ENCODE results near the gene FAM180A. TPM values are rescaled to one million over a fixed set of nuclear protein-coding genes. Genes with fewer than 3 reads are reported as not detected.

Gene FAM180A
- total and polyA plus RNA-seq, 3 donors from 2014 or later, result 1.5 to 2.7 (median 2.1) TPM

DNA sequence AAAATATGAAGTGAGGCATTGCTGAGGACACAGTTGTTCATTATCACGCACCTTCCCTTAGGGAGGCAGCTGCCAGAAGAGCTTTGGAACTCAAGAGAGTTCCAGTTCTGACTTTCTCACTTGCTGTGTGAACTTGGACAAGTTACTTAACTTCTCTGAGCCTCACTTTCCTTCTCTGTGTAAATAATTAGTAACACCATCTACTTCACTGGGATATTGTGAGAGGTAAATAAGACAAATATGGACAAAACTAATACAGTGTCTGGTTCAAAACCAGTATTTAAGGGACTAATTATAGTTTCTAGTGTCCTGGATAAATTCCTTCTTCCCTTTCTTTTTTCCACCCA is 14.3 kb downstream of the FAM180A start:
- Histone ChIP-seq H3K9me3 (no peaks in the 10 kb centered on the region), H3K4me1 (no peaks in the 10 kb centered on the region), H3K27ac (no peak overlapping the region), H3K4me3 (no peak overlapping the region), H3K36me3 (ENCODE audit: low read depth, missing control alignments) (no peaks in the 10 kb centered on the region), H3K27me3 (no peaks in the 10 kb centered on the region)
- intact Hi-C loops (cut with DNase I; ENCODE audit: low total_unique reads), result no loop called here
- DNase-seq, result no peak
- WGBS, 2 donors, result 79 to 82% methylated on average over 1 of the region's 1 CpG
- TF ChIP-seq POLR2A (IDR thresholded peaks at IDR 0.05) (no peak), CTCF (IDR thresholded peaks at IDR 0.05) (no peak)

- DNase-seq, result no peak
- no peaks in the 10 kb centered on the region for H3K27me3 ChIP-seq
- TF ChIP-seq POLR2A (IDR thresholded peaks at IDR 0.05) (no peak), CTCF (IDR thresholded peaks at IDR 0.05) (no peak)
- H3K9me3 ChIP-seq, result no peaks in the 10 kb centered on the region
- no peak overlapping the region for H3K4me3 ChIP-seq
- no peaks in the 10 kb centered on the region for H3K4me1 ChIP-seq
- no peak overlapping the region for H3K27ac ChIP-seq
- 93 to 94% methylated on average over 17 to 21 of the region's 21 CpGs for WGBS, 2 donors
- no peaks in the 10 kb centered on the region for H3K36me3 ChIP-seq (ENCODE audit: low read depth, missing control alignments)
- intact Hi-C loops (cut with DNase I; ENCODE audit: low total_unique reads), result no loop called here
These were observed 14.8 kb downstream of the FAM180A start for GRCh38 chr7:135733603-135734342.

DNA sequence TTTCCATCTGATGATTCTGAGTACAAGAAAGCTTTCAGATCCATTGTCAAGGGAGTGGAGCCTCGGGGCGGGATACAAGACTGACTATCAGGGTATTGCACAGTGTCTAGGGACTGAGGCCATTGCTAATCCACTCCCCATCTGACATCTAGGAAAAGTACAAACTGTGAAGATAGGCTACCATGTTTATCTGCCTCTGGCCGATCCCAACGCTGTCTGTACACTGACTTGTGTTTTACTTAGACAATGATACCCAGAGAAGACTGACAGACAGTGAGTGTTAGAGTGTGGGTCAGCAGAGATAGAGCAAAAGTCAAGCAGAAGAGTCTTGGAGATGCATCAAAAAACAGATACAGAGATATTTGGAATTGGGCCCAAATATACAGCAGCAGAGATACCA is 17.5 kb downstream of the FAM180A start:
- Histone ChIP-seq H3K27me3 (no peaks in the 10 kb centered on the region), H3K9me3 (no peaks in the 10 kb centered on the region), H3K27ac (no peak overlapping the region), H3K36me3 (ENCODE audit: low read depth, missing control alignments) (no peaks in the 10 kb centered on the region), H3K4me3 (no peak overlapping the region), H3K4me1 (peaks cover 10% of the 10 kb centered on the region)
- WGBS, 2 donors, result 74 to 88% methylated on average over 4 of the region's 4 CpGs
- TF ChIP-seq POLR2A (IDR thresholded peaks at IDR 0.05), result no peak
- TF ChIP-seq CTCF (IDR thresholded peaks at IDR 0.05), result no peak
- intact Hi-C loops (cut with DNase I; ENCODE audit: low total_unique reads), result no loop called here
- no peak for DNase-seq

DNA sequence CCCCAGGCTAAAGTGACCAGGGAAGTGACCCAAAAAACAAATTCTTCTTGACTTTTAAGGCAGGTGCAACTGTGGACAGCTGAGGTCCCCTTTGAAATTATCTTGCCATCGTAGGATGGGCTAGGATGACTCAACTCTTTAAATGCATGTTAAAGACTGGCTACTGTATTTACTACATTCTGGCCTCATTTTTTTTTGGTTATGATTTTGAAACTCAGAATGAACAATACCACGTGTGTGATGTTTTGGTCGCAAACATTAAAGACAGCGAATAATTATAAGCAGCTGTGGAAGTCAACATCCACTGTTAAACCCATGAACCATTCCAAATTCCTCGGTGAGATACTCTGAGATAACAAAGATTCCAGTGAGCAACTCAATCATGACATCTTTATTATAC is 19.4 kb downstream of the FAM180A start:
- Histone ChIP-seq H3K4me3 (no peak overlapping the region), H3K36me3 (ENCODE audit: low read depth, missing control alignments) (no peaks in the 10 kb centered on the region), H3K27me3 (no peaks in the 10 kb centered on the region), H3K9me3 (no peaks in the 10 kb centered on the region), H3K27ac (no peak overlapping the region), H3K4me1 (peaks cover 10% of the 10 kb centered on the region)
- intact Hi-C loops (cut with DNase I; ENCODE audit: low total_unique reads), result no loop called here
- DNase-seq, result no peak
- 72 to 88% methylated on average over 5 of the region's 5 CpGs for WGBS, 2 donors
- TF ChIP-seq CTCF (IDR thresholded peaks at IDR 0.05), result no peak
- no peak for TF ChIP-seq POLR2A (IDR thresholded peaks at IDR 0.05)

DNA sequence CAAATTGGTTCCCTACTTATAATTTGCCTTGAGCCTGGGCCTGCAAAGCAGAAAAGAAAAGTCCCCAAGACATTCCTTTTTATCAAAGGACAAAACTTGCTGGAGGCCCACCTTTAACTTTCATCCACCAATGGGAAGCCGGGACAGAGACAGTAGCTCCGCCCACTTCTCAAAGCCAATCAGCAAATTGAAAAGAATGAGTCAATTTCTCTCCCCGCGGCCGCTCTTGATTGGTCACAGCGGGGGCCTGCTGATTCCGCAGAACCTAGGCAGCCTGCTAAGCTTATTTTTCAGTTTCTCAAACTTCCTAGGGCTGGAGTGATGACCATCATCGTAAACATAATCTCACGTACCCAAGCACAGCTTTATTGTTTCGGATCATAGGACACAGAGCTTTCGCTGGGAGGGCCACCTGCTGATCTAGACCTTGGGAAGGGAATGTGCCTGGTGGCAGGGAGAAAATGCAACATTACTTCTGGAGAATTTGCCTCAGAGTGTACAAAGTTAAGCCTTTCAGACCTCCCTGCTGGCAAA is 20.4 kb downstream of the FAM180A start, which contains the start of gene SLC13A4:
TSS of gene SLC13A4 (minus strand) at position 51 of the 534 bp plus-strand sequence. CDS start 690 bp downstream, outside the sequence.
- Histone ChIP-seq H3K36me3 (ENCODE audit: low read depth, missing control alignments) (no peaks in the 10 kb centered on the region), H3K27ac (peak within 1 kb of the TSS in 1 of 2 donors; percentile 20), H3K4me1 (peaks cover 10% of the 10 kb centered on the region), H3K9me3 (no peaks in the 10 kb centered on the region), H3K27me3 (no peaks in the 10 kb centered on the region), H3K4me3 (peak within 1 kb of the TSS; percentile 7 to 27)
- intact Hi-C loops (cut with DNase I; ENCODE audit: low total_unique reads), result no loop called here
- 29 to 47% methylated on average over 11 of the region's 11 CpGs for WGBS, 2 donors
- TF ChIP-seq POLR2A (IDR thresholded peaks at IDR 0.05) (no peak), CTCF (IDR thresholded peaks at IDR 0.05) (no peak)
- peak; percentile 84 for DNase-seq

Data from testis (tissue), 3 donors.